GM19455 (cell line): ENCODE results near the gene DOK6.

Experiments used
- ATAC-seq: cut with Tn5 transposase; IDR thresholded peaks from one replicate; pipeline ENCODE4 v1.9.1; 2021; ENCODE audit not compliant: unreplicated experiment

Gene DOK6

DNA sequence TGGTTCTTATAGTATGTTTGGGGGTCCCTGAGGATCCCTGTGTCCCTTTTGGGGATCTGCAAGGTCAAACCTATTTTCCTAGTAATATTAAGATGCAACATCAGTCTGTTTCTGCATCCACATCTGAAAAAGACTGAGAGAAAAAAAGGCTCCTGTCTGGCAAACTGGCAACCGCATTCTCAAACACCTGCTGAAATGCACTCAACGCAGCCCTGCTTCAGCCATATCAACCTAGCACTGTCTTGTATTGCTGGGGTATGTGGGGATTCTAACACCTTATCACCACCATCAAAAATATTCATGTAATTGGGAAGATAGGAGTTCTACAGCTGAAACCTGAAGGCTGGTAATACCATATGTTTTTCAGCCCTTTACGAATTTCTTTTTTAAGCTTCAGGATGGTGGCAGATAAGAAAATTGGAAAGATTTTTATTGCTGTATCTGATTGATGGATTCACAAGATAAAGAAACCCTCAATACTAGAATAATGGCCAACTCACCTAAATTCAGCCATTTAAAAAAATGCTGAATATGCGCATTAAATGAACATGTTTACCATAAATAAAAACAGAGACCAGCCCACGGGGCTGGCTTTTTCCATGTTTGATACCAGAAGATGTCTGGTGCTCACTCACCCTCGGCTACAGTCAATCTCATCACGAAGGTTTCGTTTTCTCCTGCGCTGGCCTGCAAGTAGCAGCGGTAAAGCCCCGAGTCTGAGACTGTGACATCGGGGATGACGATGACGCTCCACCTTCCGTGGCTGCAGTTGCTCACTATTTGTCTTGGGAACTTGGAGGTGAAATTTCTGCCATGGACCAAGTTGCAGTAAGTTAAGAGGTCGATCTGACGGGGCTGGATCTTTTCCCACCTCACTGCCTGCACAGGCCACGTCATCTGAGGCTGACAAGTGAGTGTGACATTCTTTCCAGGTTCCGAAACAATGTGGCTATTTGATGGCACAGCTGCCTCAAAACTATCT, 494.7 kb downstream of the DOK6 start:
- no peak for ATAC-seq

- ATAC-seq, result peak; percentile 51
Observed at GRCh38 chr18:69897397-69898108, 496.9 kb downstream of the DOK6 start.

GRCh38 chr18:69898241-69898861, 497.7 kb downstream of the DOK6 start:
- ATAC-seq, result no peak
